ENCODE measurements around the gene FAM107B. TPM values are rescaled to one million over a fixed set of nuclear protein-coding genes. Genes with fewer than 3 reads are reported as not detected.

FAM107B gene
- total and polyA plus RNA-seq, 12 donors, result 2.6 to 18.5 (median 6.2) TPM

DNA sequence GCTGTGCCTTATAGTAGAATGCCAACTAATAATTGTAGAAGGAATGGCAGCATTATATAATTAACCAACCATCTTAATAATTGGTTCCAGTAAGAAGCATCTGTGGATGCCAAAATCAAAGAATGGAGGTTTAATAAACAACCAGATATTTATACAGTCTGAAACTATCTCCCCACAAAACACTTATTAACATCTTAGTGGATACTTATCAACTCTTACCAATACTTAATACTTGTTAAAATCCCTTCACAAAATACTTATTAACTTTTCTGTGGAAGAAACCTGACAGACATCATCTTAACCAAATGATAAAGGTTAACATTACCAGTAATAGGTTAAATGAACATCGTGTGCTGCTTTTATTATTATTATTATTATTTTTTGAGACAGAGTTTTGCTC is 29.1 kb upstream of the FAM107B start:
- Histone ChIP-seq H3K9me3 (no peaks in the 10 kb centered on the region), H3K4me1 (no peaks in the 10 kb centered on the region), H3K27me3 (peaks cover 0 to 2% (median 0%) of the 10 kb centered on the region in 7 donors), H3K27ac (no peak overlapping the region), H3K36me3 (no peaks in the 10 kb centered on the region), H3K4me3 (no peak overlapping the region)
- ATAC-seq, result no peak
- intact Hi-C loops (cut with DNase I), result no loop called here
- WGBS, 2 donors, result 0 to 52% methylated on average over 1 of the region's 1 CpG
- TF ChIP-seq CTCF (IDR thresholded peaks at IDR 0.05), result no peak
- DNase-seq, result no peak

GRCh38 chr10:14801723-14802122 is 27.0 kb upstream of the FAM107B start:
- no peak for DNase-seq
- no peak for TF ChIP-seq CTCF (IDR thresholded peaks at IDR 0.05)
- Histone ChIP-seq H3K27ac (no peak overlapping the region), H3K27me3 (peaks cover 0 to 2% (median 0%) of the 10 kb centered on the region in 7 donors), H3K9me3 (no peaks in the 10 kb centered on the region), H3K36me3 (no peaks in the 10 kb centered on the region), H3K4me3 (no peak overlapping the region), H3K4me1 (no peaks in the 10 kb centered on the region)
- intact Hi-C loops (cut with DNase I), result no loop called here
- WGBS, 2 donors, result 35 to 53% methylated on average over 5 of the region's 5 CpGs
- ATAC-seq, result peak in 1 of 8 donors; percentile 11

GRCh38 chr10:14800397-14800796 is 25.7 kb upstream of the FAM107B start:
- Histone ChIP-seq H3K36me3 (no peaks in the 10 kb centered on the region), H3K27ac (no peak overlapping the region), H3K4me3 (no peak overlapping the region), H3K9me3 (no peaks in the 10 kb centered on the region), H3K4me1 (no peaks in the 10 kb centered on the region), H3K27me3 (peaks cover 0 to 2% (median 0%) of the 10 kb centered on the region in 7 donors)
- intact Hi-C loops (cut with DNase I), result no loop called here
- TF ChIP-seq CTCF (IDR thresholded peaks at IDR 0.05), result no peak
- WGBS, 2 donors, result 54 to 62% methylated on average over 1 of the region's 1 CpG
- DNase-seq (no peak), ATAC-seq (no peak)

DNA sequence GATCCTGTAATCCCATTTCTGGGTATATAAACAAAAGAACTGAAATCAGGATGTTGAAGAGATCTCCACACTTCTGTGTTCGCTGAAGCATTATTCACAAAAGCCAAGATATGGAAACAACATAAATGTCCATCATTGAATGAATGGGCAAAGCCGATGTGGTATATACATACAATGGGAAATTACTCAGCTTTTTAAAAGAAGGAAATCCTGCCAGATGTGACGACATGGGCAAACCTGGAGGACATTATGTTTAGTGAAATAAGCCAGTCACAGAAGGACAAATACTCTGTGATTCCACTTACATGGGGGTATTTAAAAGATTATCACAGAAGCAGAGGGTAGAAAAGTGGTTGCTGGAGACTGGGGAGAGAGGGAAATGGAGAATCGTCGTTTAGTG is 23.9 kb upstream of the FAM107B start:
- ATAC-seq (no peak), DNase-seq (no peak)
- no peak overlapping the region for H3K27ac ChIP-seq
- whole genome bisulfite sequencing, 2 donors, result 32 to 47% methylated on average over 5 of the region's 5 CpGs
- no peaks in the 10 kb centered on the region for H3K36me3 ChIP-seq
- intact Hi-C loops (cut with DNase I), result no loop called here
- H3K4me3 ChIP-seq, result no peak overlapping the region
- H3K27me3 ChIP-seq, result peaks cover 0 to 2% (median 0%) of the 10 kb centered on the region in 7 donors
- TF ChIP-seq CTCF (IDR thresholded peaks at IDR 0.05), result no peak
- no peaks in the 10 kb centered on the region for H3K4me1 ChIP-seq
- H3K9me3 ChIP-seq, result no peaks in the 10 kb centered on the region
